ENCODE results near the gene CD96.

DNA sequence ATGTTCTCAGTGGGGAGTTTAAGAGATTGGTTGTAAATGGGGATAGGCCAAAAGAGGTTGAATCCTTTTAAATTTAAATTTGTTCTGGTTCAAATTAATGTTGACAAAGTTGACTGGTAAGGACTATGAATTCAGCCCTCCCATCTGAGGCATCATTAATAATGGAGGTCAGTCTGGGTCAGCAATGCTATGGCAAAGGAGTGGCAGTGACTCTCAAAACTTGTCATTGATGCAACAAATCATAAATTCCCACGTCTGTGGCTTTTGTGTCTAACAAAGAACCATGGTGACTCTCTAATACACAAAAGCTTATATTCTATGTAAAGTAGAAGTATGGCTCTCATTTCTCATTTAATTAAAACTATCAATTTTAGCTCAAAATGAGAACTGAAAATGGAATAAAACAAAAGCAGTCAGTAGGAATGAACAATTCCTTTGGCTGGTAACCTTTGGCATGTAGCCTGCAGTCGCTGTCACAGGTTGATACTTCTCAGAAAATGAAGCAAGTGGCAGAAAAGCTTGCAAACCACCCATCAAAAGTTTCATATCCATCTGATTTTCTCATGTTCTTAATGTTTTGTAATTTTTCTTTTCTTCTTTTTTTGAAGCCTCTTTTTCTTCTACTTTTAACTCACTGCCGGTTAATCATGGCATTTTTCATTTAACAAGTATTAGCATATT, 65.4 kb downstream of the CD96 start:
- TF ChIP-seq CTCF (IDR thresholded peaks at IDR 0.05): no peak
- TF ChIP-seq ZFX (IDR thresholded peaks at IDR 0.05; ENCODE audit: borderline replicate concordance): no peak

All from 22Rv1 (cell line).